Neuron (in vitro differentiated cells): ENCODE results near the gene CLPTM1L.
"Not testable (repeated sequence)": the region's sequence is repeated elsewhere in the genome, so short reads cannot be mapped to it uniquely, and the experiment has no call there.

Experiments used
- H2AFZ ChIP-seq: one replicate; pipeline ENCODE4 v1.6.1; 2013; ENCODE audit warnings: low read depth, mild to moderate bottlenecking, inconsistent platforms, low read length, moderate library complexity
- H3K27me3 ChIP-seq: one replicate; pipeline ENCODE4 v1.6.1; 2013; ENCODE audit warnings: low read length; ENCODE audit not compliant: insufficient read depth
- H3K36me3 ChIP-seq: one replicate; pipeline ENCODE4 v1.6.1; 2013; ENCODE audit warnings: low read length; ENCODE audit not compliant: insufficient read depth
- H3K4me1 ChIP-seq: one replicate; pipeline ENCODE4 v1.6.1; 2013; ENCODE audit warnings: low read length; ENCODE audit not compliant: insufficient read depth
- H3K4me3 ChIP-seq: 2 replicates; pipeline ENCODE4 v1.5.1; 2013; ENCODE audit warnings: mild to moderate bottlenecking, low read length, moderate library complexity
- H3K9me3 ChIP-seq: one replicate; pipeline ENCODE4 v1.6.1; 2013; ENCODE audit warnings: low read length

The CLPTM1L gene

DNA sequence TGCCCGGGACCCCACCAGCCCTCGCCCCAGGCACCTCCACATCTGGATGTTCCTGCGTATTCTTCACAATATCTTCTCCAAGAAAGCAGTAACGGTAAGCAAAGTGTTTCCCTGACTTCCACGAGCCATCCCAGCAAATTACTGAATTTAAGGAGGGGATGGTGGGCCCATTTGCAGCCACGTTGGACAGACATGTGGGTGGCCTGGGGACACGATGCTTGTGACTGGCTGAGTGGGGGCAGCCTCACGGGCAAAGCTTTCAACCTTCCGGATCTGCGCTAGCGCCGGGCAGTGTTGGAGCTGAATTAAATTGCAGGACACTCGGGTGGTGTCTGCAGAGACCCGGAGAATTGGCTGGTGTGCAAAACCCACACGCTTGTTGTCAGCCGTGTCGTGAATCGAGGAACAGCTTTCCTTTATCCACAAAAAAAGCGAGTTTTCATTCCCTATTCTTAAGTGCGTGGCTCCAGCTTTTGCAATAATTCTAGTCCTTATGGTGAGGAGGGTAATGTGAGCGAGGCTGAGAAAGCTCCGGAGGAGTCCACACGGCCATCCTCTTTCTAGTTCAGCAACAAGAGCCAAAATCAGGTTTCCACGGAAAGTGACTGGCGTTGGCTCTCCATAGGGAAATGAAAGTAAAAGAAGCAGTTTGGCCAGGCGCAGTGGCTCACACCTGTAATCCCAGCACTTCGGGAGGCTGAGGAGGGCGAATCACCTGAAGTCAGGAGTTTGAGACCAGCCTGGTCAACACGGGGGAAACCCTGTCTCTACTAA, 17.5 kb upstream of the CLPTM1L start:
- peaks cover 24% of the 10 kb centered on the region for H3K27me3 ChIP-seq
- H3K9me3 ChIP-seq = no peaks in the 10 kb centered on the region
- no peaks in the 10 kb centered on the region for H3K4me1 ChIP-seq
- no peak overlapping the region for H3K4me3 ChIP-seq
- H3K36me3 ChIP-seq = no peaks in the 10 kb centered on the region
- no peak overlapping the region for H2AFZ ChIP-seq

- H3K27me3 ChIP-seq = peaks cover 23% of the 10 kb centered on the region
- H3K36me3 ChIP-seq = no peaks in the 10 kb centered on the region
- no peaks in the 10 kb centered on the region for H3K9me3 ChIP-seq
- H2AFZ ChIP-seq = no peak overlapping the region
- H3K4me1 ChIP-seq = no peaks in the 10 kb centered on the region
- H3K4me3 ChIP-seq = no peak overlapping the region
Observed at GRCh38 chr5:1360861-1361260, 16.0 kb upstream of the CLPTM1L start.

- not testable (repeated sequence) for H3K4me1 ChIP-seq, H3K4me3 ChIP-seq, H3K9me3 ChIP-seq, H2AFZ ChIP-seq, H3K36me3 ChIP-seq
- H3K27me3 ChIP-seq = peaks cover 23% of the 10 kb centered on the region
Observed at GRCh38 chr5:1360367-1360766, 15.5 kb upstream of the CLPTM1L start.

DNA sequence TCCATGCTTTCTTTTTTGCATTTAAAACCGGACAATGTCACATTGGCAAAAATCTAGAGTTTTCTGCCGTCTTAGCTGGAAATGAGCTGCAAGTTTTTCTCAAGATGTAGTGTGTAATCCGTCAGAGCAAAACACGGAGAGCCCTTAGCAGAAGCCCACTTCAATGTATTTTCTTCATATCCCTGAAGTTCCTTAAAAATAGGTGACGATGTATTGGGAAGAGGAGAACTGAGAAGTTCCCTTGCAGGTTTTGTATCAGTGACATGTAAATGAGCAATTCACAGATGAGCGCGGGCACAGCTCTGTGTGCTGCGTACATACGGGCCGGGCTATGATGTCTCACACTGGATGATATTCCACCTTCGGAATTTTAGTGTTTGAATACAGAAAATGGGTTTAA, 14.8 kb upstream of the CLPTM1L start:
- Histone ChIP-seq H3K27me3 (peaks cover 23% of the 10 kb centered on the region), H3K36me3 (no peaks in the 10 kb centered on the region), H3K4me3 (no peak overlapping the region), H2AFZ (no peak overlapping the region), H3K4me1 (no peaks in the 10 kb centered on the region), H3K9me3 (no peaks in the 10 kb centered on the region)

- no peak overlapping the region for H3K4me3 ChIP-seq
- H3K9me3 ChIP-seq = no peaks in the 10 kb centered on the region
- H3K27me3 ChIP-seq = peaks cover 20% of the 10 kb centered on the region
- H2AFZ ChIP-seq = no peak overlapping the region
- no peaks in the 10 kb centered on the region for H3K36me3 ChIP-seq
- no peaks in the 10 kb centered on the region for H3K4me1 ChIP-seq
Observed at GRCh38 chr5:1359031-1359645, 14.2 kb upstream of the CLPTM1L start.

GRCh38 chr5:1358726-1359025, 13.8 kb upstream of the CLPTM1L start:
- Histone ChIP-seq H3K4me3 (no peak overlapping the region), H2AFZ (no peak overlapping the region), H3K4me1 (no peaks in the 10 kb centered on the region), H3K36me3 (no peaks in the 10 kb centered on the region), H3K9me3 (no peaks in the 10 kb centered on the region), H3K27me3 (peaks cover 20% of the 10 kb centered on the region)

- no peak overlapping the region for H2AFZ ChIP-seq
- peaks cover 20% of the 10 kb centered on the region for H3K27me3 ChIP-seq
- no peak overlapping the region for H3K4me3 ChIP-seq
- no peaks in the 10 kb centered on the region for H3K9me3 ChIP-seq
- H3K36me3 ChIP-seq = no peaks in the 10 kb centered on the region
- H3K4me1 ChIP-seq = no peaks in the 10 kb centered on the region
Observed at GRCh38 chr5:1357946-1358725, 13.2 kb upstream of the CLPTM1L start.

DNA sequence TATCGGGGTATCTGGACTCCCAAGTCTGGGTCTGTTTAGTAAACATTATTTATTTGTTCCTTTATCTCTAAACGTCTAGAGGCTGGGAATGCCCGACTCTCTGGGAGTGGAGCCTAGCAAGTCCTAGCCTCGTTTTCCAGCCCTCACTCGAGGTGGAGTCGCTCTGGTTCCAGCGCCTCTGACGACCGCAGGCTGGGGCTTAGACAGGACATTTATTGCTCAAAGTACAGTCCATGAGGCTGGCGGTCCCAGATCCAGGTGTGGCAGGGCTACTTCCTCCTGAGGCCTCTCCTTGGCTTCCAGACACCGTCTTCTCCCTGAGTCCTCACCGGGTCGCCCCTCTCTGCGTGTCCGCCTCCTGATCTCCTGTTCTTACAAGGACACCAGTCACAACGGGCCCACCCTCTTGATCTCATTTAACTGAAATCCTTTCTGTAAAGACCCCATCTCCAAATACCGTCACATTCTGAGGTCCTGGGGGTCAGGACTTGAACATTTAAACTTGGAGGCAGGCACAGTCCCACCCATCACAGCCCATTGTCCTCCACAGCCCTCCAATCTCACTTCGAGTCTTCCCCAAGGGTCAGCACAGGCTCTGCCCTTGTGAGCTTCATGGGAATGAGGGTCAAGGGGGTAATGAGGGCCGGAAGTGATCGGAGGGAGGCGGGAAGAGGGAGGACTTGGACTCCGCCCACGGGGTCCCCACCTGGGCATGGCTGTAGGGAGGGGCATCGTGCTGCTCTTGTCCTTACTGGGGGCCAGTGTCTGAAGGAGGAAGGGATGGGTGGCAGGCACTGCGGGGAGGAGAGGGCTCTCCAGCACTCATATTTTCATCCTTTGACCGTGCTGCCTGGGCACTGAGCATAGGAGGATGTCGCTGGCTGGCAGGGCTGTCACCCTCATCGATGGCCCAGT, 12.2 kb upstream of the CLPTM1L start:
- Histone ChIP-seq H3K9me3 (no peaks in the 10 kb centered on the region), H3K36me3 (no peaks in the 10 kb centered on the region), H3K27me3 (peaks cover 20% of the 10 kb centered on the region), H3K4me1 (no peaks in the 10 kb centered on the region), H2AFZ (no peak overlapping the region), H3K4me3 (no peak overlapping the region)

DNA sequence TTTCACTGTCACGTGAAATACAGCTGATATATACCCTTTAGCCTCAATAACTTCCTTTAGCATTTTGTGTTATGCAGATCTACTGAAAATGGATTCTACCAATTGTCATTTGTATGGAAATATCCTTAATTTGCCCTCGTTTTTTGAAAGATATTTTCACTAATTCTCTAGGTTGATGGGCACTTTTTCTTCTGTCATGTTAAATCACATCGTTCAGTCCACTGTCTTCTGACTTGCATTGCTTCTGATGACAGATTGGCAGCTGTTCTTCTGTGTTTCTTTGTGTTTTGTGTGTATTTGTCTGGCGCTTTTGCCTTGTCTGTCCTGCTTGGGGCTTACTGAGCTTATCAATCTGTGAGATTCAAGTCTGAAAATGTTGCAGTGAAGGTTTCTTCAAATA, 9.7 kb upstream of the CLPTM1L start:
- Histone ChIP-seq H3K27me3 (peaks cover 20% of the 10 kb centered on the region), H3K4me1 (no peaks in the 10 kb centered on the region), H3K4me3 (no peak overlapping the region)

GRCh38 chr5:1352231-1353219, 7.6 kb upstream of the CLPTM1L start:
- no peaks in the 10 kb centered on the region for H3K9me3 ChIP-seq
- H3K4me1 ChIP-seq = no peaks in the 10 kb centered on the region
- no peak overlapping the region for H2AFZ ChIP-seq
- no peaks in the 10 kb centered on the region for H3K36me3 ChIP-seq
- peaks cover 6% of the 10 kb centered on the region for H3K27me3 ChIP-seq
- H3K4me3 ChIP-seq = no peak overlapping the region

More for the DNA sequence above, 9.7 kb upstream of the CLPTM1L start:
- H2AFZ ChIP-seq = no peak overlapping the region
- H3K9me3 ChIP-seq = no peaks in the 10 kb centered on the region
- H3K36me3 ChIP-seq = no peaks in the 10 kb centered on the region

DNA sequence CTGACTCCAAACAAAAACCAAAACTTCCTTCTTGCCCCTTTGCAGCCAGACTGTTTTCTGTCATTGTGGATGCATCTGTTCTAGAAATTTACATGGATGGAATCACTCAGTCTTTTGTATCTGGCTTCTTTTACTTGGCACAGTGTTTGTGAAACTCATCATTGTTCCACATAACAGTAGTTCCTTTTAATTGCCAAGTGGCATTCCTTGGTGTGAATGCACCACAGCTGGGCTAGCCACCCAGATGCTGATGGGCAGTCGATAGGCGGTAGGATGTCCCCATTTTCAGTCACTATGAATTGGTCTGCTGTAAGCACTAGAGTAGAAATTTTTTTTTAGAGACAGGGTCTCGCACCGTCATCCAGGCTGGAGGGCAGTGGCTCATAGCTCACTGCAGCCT, 6.3 kb upstream of the CLPTM1L start:
- no peak overlapping the region for H2AFZ ChIP-seq
- H3K9me3 ChIP-seq = no peaks in the 10 kb centered on the region
- no peak overlapping the region for H3K4me3 ChIP-seq
- peaks cover 2% of the 10 kb centered on the region for H3K4me1 ChIP-seq
- H3K36me3 ChIP-seq = no peaks in the 10 kb centered on the region
- H3K27me3 ChIP-seq = peaks cover 2% of the 10 kb centered on the region

DNA sequence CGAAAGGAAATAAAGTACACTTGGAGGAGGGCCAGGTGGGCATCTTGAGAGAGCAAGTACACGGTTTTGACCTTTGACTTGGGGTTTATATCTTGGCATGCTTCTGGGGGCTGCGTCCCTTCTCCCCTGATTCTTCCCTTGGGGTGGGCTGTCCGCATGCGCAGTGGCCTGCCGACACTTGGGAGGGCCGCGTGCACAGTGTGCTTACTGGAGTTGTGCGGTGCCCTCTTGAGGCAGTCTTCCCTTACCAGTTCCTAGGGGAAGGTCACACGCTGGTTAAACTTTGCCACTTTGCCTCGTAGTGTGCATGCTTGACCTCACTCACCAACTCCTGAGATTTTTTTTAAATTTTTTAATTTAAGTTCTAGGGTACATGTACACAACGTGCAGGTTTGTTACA, 4.3 kb upstream of the CLPTM1L start:
- H3K4me3 ChIP-seq = no peak overlapping the region
- H3K4me1 ChIP-seq = peaks cover 9% of the 10 kb centered on the region
- H3K36me3 ChIP-seq = no peaks in the 10 kb centered on the region
- H3K27me3 ChIP-seq = no peaks in the 10 kb centered on the region
- no peak overlapping the region for H2AFZ ChIP-seq
- no peaks in the 10 kb centered on the region for H3K9me3 ChIP-seq
